ENCODE data around the gene BRPF3.

- TF ChIP-seq, protein P1, sequence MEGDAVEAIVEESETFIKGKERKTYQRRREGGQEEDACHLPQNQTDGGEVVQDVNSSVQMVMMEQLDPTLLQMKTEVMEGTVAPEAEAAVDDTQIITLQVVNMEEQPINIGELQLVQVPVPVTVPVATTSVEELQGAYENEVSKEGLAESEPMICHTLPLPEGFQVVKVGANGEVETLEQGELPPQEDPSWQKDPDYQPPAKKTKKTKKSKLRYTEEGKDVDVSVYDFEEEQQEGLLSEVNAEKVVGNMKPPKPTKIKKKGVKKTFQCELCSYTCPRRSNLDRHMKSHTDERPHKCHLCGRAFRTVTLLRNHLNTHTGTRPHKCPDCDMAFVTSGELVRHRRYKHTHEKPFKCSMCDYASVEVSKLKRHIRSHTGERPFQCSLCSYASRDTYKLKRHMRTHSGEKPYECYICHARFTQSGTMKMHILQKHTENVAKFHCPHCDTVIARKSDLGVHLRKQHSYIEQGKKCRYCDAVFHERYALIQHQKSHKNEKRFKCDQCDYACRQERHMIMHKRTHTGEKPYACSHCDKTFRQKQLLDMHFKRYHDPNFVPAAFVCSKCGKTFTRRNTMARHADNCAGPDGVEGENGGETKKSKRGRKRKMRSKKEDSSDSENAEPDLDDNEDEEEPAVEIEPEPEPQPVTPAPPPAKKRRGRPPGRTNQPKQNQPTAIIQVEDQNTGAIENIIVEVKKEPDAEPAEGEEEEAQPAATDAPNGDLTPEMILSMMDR (IDR thresholded peaks at IDR 0.05) = no peak
- TF ChIP-seq POLR2A (IDR thresholded peaks at IDR 0.05) = no peak
Measured at GRCh38 chr6:36169023-36170007, 27.2 kb upstream of the BRPF3 start.
